CD4-positive, alpha-beta T cell treated with Interleukin-15 for 1 hour (primary cell): Measurements from ENCODE around the gene LMF1.

Source experiments
- DNase-seq: peaks from one replicate; pipeline ENCODE4 v3.0.0-alpha.2; 2020

LMF1 gene

GRCh38 chr16:877242-878071 is 93.3 kb downstream of the LMF1 start:
- no peak for DNase-seq

- DNase-seq, result no peak
Observed at GRCh38 chr16:876523-877241, 94.1 kb downstream of the LMF1 start.

- DNase-seq, result no peak
Observed at GRCh38 chr16:876041-876335, 94.8 kb downstream of the LMF1 start.

- DNase-seq, result no peak
Observed at GRCh38 chr16:875182-876040, 95.4 kb downstream of the LMF1 start.

- no peak for DNase-seq
Observed at GRCh38 chr16:874366-875181, 96.2 kb downstream of the LMF1 start.

- DNase-seq, result no peak
Observed at GRCh38 chr16:873889-874288, 96.9 kb downstream of the LMF1 start.

- DNase-seq, result no peak
Observed at GRCh38 chr16:873243-873661, 97.5 kb downstream of the LMF1 start.

- no peak for DNase-seq
Observed at GRCh38 chr16:872436-873242, 98.1 kb downstream of the LMF1 start.

GRCh38 chr16:871562-872345 is 99.0 kb downstream of the LMF1 start:
- no peak for DNase-seq

- no peak for DNase-seq
Observed at GRCh38 chr16:870856-871561, 99.8 kb downstream of the LMF1 start.

GRCh38 chr16:869823-870641 is 100.8 kb downstream of the LMF1 start:
- no peak for DNase-seq

GRCh38 chr16:868846-869822 is 101.7 kb downstream of the LMF1 start:
- no peak for DNase-seq

GRCh38 chr16:868386-868755 is 102.4 kb downstream of the LMF1 start:
- DNase-seq, result no peak

- no peak for DNase-seq
Observed at GRCh38 chr16:867421-868385, 103.1 kb downstream of the LMF1 start.

GRCh38 chr16:866252-866896 is 104.4 kb downstream of the LMF1 start:
- no peak for DNase-seq

GRCh38 chr16:865026-865425 is 105.8 kb downstream of the LMF1 start:
- DNase-seq, result no peak
